H1 (cell line): ENCODE data around the gene CASP5. TPM values are rescaled to one million over a fixed set of nuclear protein-coding genes. Genes with fewer than 3 reads are reported as not detected.

ENCODE experiments used
- BCL11A ChIP-seq, 2 experiments: IDR thresholded peaks; one replicate each; pipeline ENCODE4 v1.6.1; 2011; ENCODE audit warnings: low read depth in 2 of 2, low read length in 2 of 2, mild to moderate bottlenecking in 2 of 2
- CHD7 ChIP-seq: fragments of 300-600 bp; sonication (generic); IDR thresholded peaks from 2 replicates; pipeline ENCODE4 v1.7.1; 2012; ENCODE audit warnings: low read length, moderate library complexity, mild to moderate bottlenecking, inconsistent platforms; ENCODE audit not compliant: insufficient replicate concordance
- JUND ChIP-seq: IDR thresholded peaks from 2 replicates; pipeline ENCODE4 v1.6.1; 2011; ENCODE audit warnings: mild to moderate bottlenecking, improper control_type of control experiment, low read length
- RAD21 ChIP-seq, 2 experiments: IDR thresholded peaks in 1 of 2; conservative IDR thresholded peaks in 1 of 2; 2 replicates each; pipeline ENCODE4 v1.6.1; 2011; ENCODE audit warnings: low read depth in 2 of 2, low read length in 2 of 2, improper control_type of control experiment in 1 of 2, inconsistent platforms in 1 of 2, mild to moderate bottlenecking in 1 of 2, moderate library complexity in 1 of 2
- RFX5 ChIP-seq: IDR thresholded peaks from 2 replicates; pipeline ENCODE4 v1.6.1; 2011; ENCODE audit warnings: low read depth, low read length, improper control_type of control experiment, borderline replicate concordance
- polyA plus RNA-seq, 7 experiments: library from polyadenylated mRNA; depleted of rRNA in 3 of 7; stranded (reverse) in 5 of 7; unstranded in 2 of 7; fragments of >200 nt in 5 of 7; fragments of 200-250 nt in 2 of 7; gene quantifications; 1 replicate in 5 of 7; 2 replicates in 1 of 7; 4 replicates in 1 of 7; pipeline versions ENCODE4 v1.2.1 to v1.2.3, GENCODE V29; 2011 to 2013; ENCODE audit warnings: missing spikeins in 2 of 7, mixed read lengths in 2 of 7
- total RNA-seq: library from RNA; stranded (reverse); fragmentation: NEBNext Ultra II Directional; extraction: Animal tissue kit (Norgen Biotek cat#: 25700); gene quantifications from 2 replicates; pipeline ENCODE4 v1.2.1, GENCODE V29; 2021

The CASP5 gene
- total and polyA plus RNA-seq, 2 of the 8 experiments (the other 6 are each of a cell fraction or from before 2014, with no cell fraction given) = not detected

- TF ChIP-seq CHD7 (no peak), RAD21 (IDR thresholded peaks at IDR 0.05 in 1 of 2, conservative IDR thresholded peaks at IDR 0.05 in 1 of 2; ENCODE audit: low read depth in 2 of 2, low read length in 2 of 2) (no peak), JUND (no peak), RFX5 (no peak), BCL11A (IDR thresholded peaks at IDR 0.05; ENCODE audit: low read depth in 2 of 2, low read length in 2 of 2) (no peak)
These were observed 48.2 kb upstream of the CASP5 start (continued) for GRCh38 chr11:105071089-105071732.
